Sigmoid colon (tissue), 4 donors: Measurements from ENCODE around the gene MGP.
A peak's percentile ranks its signal among the peaks of the same experiment; 100 is the strongest.

Experiments
- EP300 ChIP-seq, 4 donors: sonication (generic); formaldehyde crosslinking; IDR thresholded peaks; one replicate each; pipeline ENCODE4 v1.6.1; 2017; ENCODE audit warnings: antibody characterized with exemption in 4 of 4
- POLR2A ChIP-seq, 2 donors: fragments of 450-650 bp; IDR thresholded peaks; one replicate each; pipeline ENCODE4 v1.6.1; 2016; ENCODE audit warnings: antibody characterized with exemption in 2 of 2, mild to moderate bottlenecking in 2 of 2, moderate library complexity in 2 of 2
- POLR2AphosphoS5 ChIP-seq, 4 donors: sonication (generic); formaldehyde crosslinking; IDR thresholded peaks; one replicate each; pipeline ENCODE4 v1.6.1; 2017; ENCODE audit warnings: antibody characterized with exemption in 4 of 4
- TF ChIP-seq, protein P1 (sequence below), 4 experiments: fragments of 450-650 bp in 3 of 4; fragments of 200-600 bp in 1 of 4; IDR thresholded peaks; one replicate each; pipeline ENCODE4 v1.5.1; 2016 to 2019; ENCODE audit warnings: antibody characterized with exemption in 4 of 4, mild to moderate bottlenecking in 3 of 4, moderate library complexity in 2 of 4

DNA sequence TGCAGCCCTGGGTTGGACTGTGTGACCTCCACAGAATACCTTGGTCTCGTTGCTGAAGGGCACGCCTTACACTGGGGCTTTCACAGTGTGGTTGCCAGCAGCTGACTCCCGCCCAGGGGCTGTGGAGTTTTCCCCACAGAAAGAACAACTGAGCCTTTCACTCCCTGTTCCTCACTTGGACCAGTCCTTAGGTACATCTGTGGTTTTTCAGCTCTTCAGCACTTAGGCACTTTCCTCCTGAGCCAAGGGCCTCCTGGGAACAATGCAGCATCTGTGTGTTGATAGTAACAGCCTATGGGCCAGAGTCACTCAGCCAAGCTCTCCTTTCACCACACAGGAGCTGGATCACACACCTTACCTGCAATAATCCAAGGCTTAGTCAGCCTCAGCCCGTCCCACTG lies 27.7 kb upstream of the MGP start:
- TF ChIP-seq, protein P1, sequence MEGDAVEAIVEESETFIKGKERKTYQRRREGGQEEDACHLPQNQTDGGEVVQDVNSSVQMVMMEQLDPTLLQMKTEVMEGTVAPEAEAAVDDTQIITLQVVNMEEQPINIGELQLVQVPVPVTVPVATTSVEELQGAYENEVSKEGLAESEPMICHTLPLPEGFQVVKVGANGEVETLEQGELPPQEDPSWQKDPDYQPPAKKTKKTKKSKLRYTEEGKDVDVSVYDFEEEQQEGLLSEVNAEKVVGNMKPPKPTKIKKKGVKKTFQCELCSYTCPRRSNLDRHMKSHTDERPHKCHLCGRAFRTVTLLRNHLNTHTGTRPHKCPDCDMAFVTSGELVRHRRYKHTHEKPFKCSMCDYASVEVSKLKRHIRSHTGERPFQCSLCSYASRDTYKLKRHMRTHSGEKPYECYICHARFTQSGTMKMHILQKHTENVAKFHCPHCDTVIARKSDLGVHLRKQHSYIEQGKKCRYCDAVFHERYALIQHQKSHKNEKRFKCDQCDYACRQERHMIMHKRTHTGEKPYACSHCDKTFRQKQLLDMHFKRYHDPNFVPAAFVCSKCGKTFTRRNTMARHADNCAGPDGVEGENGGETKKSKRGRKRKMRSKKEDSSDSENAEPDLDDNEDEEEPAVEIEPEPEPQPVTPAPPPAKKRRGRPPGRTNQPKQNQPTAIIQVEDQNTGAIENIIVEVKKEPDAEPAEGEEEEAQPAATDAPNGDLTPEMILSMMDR (IDR thresholded peaks at IDR 0.05), result no peak
- TF ChIP-seq POLR2A (IDR thresholded peaks at IDR 0.05) (no peak), POLR2AphosphoS5 (IDR thresholded peaks at IDR 0.05) (peak in 2 of 4 donors; percentile 6 to 11), EP300 (IDR thresholded peaks at IDR 0.05) (no peak)
